Astrocyte (in vitro differentiated cells and primary cell): ENCODE measurements around the gene DDX59. TPM values are rescaled to one million over a fixed set of nuclear protein-coding genes. Genes with fewer than 3 reads are reported as not detected.
A peak's percentile ranks its signal among the peaks of the same experiment; 100 is the strongest.

ENCODE experiments used
- DNase-seq: peaks from one replicate; pipeline ENCODE4 v3.0.0-alpha.2; 2010; ENCODE audit warnings: low read depth
- FAIRE-seq: peaks from 2 replicates; lab custom pipeline; 2011; peaks lifted over from hg19 to GRCh38; lab: Jason Lieb, UNC
- H2AFZ ChIP-seq: 2 replicates; pipeline ENCODE4 v1.6.0; 2012; ENCODE audit warnings: low read depth, low read length, inconsistent platforms
- H3K27ac ChIP-seq: 2 replicates; pipeline ENCODE4 v1.5.1; 2011; ENCODE audit warnings: low read depth, low read length, inconsistent platforms
- H3K27me3 ChIP-seq: 2 replicates; pipeline ENCODE4 v1.6.0; 2011; ENCODE audit warnings: low read length, inconsistent platforms; ENCODE audit not compliant: insufficient read depth
- H3K36me3 ChIP-seq: 2 replicates; pipeline ENCODE4 v1.5.1; 2011; ENCODE audit warnings: low read length, inconsistent platforms; ENCODE audit not compliant: insufficient read depth
- H3K4me1 ChIP-seq: 2 replicates; pipeline ENCODE4 v1.5.1; 2011; ENCODE audit warnings: low read length, inconsistent platforms; ENCODE audit not compliant: insufficient read depth
- H3K4me2 ChIP-seq: 2 replicates; pipeline ENCODE4 v1.6.0; 2012; ENCODE audit warnings: low read length, inconsistent platforms
- H3K4me3 ChIP-seq: 2 replicates; pipeline ENCODE4 v1.5.1; 2011; ENCODE audit warnings: low read depth, mild to moderate bottlenecking, low read length, inconsistent platforms; ENCODE audit not compliant: insufficient read depth
- H3K79me2 ChIP-seq: 2 replicates; pipeline ENCODE4 v1.6.0; 2012; ENCODE audit warnings: mild to moderate bottlenecking, low read length, inconsistent platforms; ENCODE audit not compliant: insufficient read depth
- H3K9ac ChIP-seq: 2 replicates; pipeline ENCODE4 v1.6.0; 2012; ENCODE audit warnings: mild to moderate bottlenecking, low read length, inconsistent platforms
- H3K9me3 ChIP-seq: 2 replicates; pipeline ENCODE4 v1.5.1; 2012; ENCODE audit warnings: low read depth, mild to moderate bottlenecking, low read length, inconsistent platforms; ENCODE audit not compliant: insufficient read depth
- H4K20me1 ChIP-seq: 2 replicates; pipeline ENCODE4 v1.6.0; 2012; ENCODE audit warnings: low read length, inconsistent platforms; ENCODE audit not compliant: insufficient read depth
- H3K27ac Mint-ChIP-seq: one replicate; pipeline ENCODE4 v1.8.0; 2021; ENCODE audit warnings: mild to moderate bottlenecking, mixed read lengths; ENCODE audit not compliant: unreplicated experiment
- H3K27me3 Mint-ChIP-seq: one replicate; pipeline ENCODE4 v1.8.0; 2021; ENCODE audit warnings: low read depth, mixed read lengths; ENCODE audit not compliant: unreplicated experiment
- H3K36me3 Mint-ChIP-seq: one replicate; pipeline ENCODE4 v1.8.0; 2021; ENCODE audit warnings: low read depth, mixed read lengths; ENCODE audit not compliant: unreplicated experiment
- H3K4me1 Mint-ChIP-seq: one replicate; pipeline ENCODE4 v1.8.0; 2021; ENCODE audit warnings: low read depth, mixed read lengths; ENCODE audit not compliant: unreplicated experiment
- H3K4me3 Mint-ChIP-seq: one replicate; pipeline ENCODE4 v1.8.0; 2021; ENCODE audit warnings: mild to moderate bottlenecking, moderate library complexity, mixed read lengths; ENCODE audit not compliant: unreplicated experiment
- H3K9me3 Mint-ChIP-seq: one replicate; pipeline ENCODE4 v1.8.0; 2021; ENCODE audit warnings: mild to moderate bottlenecking, mixed read lengths; ENCODE audit not compliant: unreplicated experiment
- CTCF ChIP-seq: IDR thresholded peaks from 2 replicates; pipeline ENCODE4 v1.5.1; 2011; ENCODE audit warnings: low read depth, mild to moderate bottlenecking, inconsistent platforms, low read length, moderate library complexity; ENCODE audit not compliant: insufficient read depth
- EZH2 ChIP-seq: IDR thresholded peaks from 2 replicates; pipeline ENCODE4 v1.6.1; 2012; ENCODE audit warnings: mild to moderate bottlenecking, low read length, inconsistent platforms; ENCODE audit not compliant: insufficient read depth
- total RNA-seq: library from RNA; stranded (reverse); gene quantifications from 2 replicates; pipeline ENCODE4 v1.2.1, GENCODE V29; 2021

Gene DDX59
- total RNA-seq, 1 donor from 2014 or later = 12.6 TPM

DNA sequence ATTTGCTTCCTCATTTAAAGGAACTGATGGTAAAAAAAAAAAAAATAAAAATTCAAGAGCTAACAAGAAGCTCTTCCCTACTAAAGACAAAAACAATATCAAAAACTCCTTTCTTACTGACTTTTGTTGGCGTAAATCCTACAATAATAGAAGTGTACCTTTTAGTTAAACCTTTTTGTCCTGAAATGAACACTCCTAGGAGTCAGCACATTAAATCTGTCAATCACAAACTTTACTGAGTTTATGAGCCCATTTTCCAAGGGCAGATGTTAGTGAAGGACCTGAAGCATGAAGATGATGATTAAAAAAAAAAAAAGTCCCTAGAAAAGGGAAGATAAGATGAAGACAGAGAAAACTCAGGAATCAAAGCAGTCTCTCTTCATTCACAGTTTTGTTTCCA is 22.6 kb upstream of the DDX59 start:
- no peaks in the 10 kb centered on the region for H3K9me3 Mint-ChIP-seq
- no peaks in the 10 kb centered on the region for H3K27me3 Mint-ChIP-seq
- Histone ChIP-seq H2AFZ (no peak overlapping the region), H3K4me1 (no peaks in the 10 kb centered on the region), H3K27ac (no peak overlapping the region), H3K4me3 (no peak overlapping the region), H4K20me1 (no peaks in the 10 kb centered on the region), H3K79me2 (no peaks in the 10 kb centered on the region), H3K27me3 (no peaks in the 10 kb centered on the region), H3K4me2 (no peak overlapping the region), H3K9me3 (no peaks in the 10 kb centered on the region), H3K9ac (no peak overlapping the region), H3K36me3 (no peaks in the 10 kb centered on the region)
- DNase-seq = no peak
- TF ChIP-seq CTCF = no peak
- no peak for TF ChIP-seq EZH2
- H3K4me1 Mint-ChIP-seq = no peaks in the 10 kb centered on the region
- FAIRE-seq = peak; percentile 47
- H3K36me3 Mint-ChIP-seq = no peaks in the 10 kb centered on the region
- H3K4me3 Mint-ChIP-seq = no peak overlapping the region
- H3K27ac Mint-ChIP-seq = no peak overlapping the region

GRCh38 chr1:200686620-200687019 is 16.9 kb upstream of the DDX59 start:
- no peak overlapping the region for H3K27ac Mint-ChIP-seq
- H3K27me3 Mint-ChIP-seq = no peaks in the 10 kb centered on the region

GRCh38 chr1:200684015-200684414 is 14.3 kb upstream of the DDX59 start:
- Histone ChIP-seq H3K79me2 (no peaks in the 10 kb centered on the region), H3K4me2 (no peak overlapping the region), H3K9me3 (no peaks in the 10 kb centered on the region), H2AFZ (no peak overlapping the region), H3K27me3 (no peaks in the 10 kb centered on the region), H3K9ac (no peak overlapping the region), H3K4me3 (no peak overlapping the region), H4K20me1 (no peaks in the 10 kb centered on the region), H3K36me3 (no peaks in the 10 kb centered on the region), H3K4me1 (no peaks in the 10 kb centered on the region), H3K27ac (no peak overlapping the region)
- no peak overlapping the region for H3K4me3 Mint-ChIP-seq
- H3K36me3 Mint-ChIP-seq = no peaks in the 10 kb centered on the region
- no peaks in the 10 kb centered on the region for H3K4me1 Mint-ChIP-seq
- FAIRE-seq (no peak), DNase-seq (no peak)
- no peaks in the 10 kb centered on the region for H3K27me3 Mint-ChIP-seq
- H3K27ac Mint-ChIP-seq = no peak overlapping the region
- no peaks in the 10 kb centered on the region for H3K9me3 Mint-ChIP-seq
- TF ChIP-seq CTCF (no peak), EZH2 (no peak)

More at GRCh38 chr1:200686620-200687019, 16.9 kb upstream of the DDX59 start:
- no peaks in the 10 kb centered on the region for H3K9me3 ChIP-seq
- H2AFZ ChIP-seq = no peak overlapping the region
- no peaks in the 10 kb centered on the region for H3K4me1 Mint-ChIP-seq
- FAIRE-seq = no peak
- H4K20me1 ChIP-seq = no peaks in the 10 kb centered on the region
- no peak overlapping the region for H3K4me2 ChIP-seq
- no peak overlapping the region for H3K9ac ChIP-seq
- no peaks in the 10 kb centered on the region for H3K36me3 Mint-ChIP-seq
- no peaks in the 10 kb centered on the region for H3K79me2 ChIP-seq
- TF ChIP-seq EZH2 = no peak
- no peaks in the 10 kb centered on the region for H3K27me3 ChIP-seq
- H3K4me3 Mint-ChIP-seq = no peak overlapping the region
- DNase-seq = no peak
- H3K9me3 Mint-ChIP-seq = no peaks in the 10 kb centered on the region
- no peaks in the 10 kb centered on the region for H3K36me3 ChIP-seq
- H3K4me1 ChIP-seq = no peaks in the 10 kb centered on the region
- no peak overlapping the region for H3K4me3 ChIP-seq
- no peak overlapping the region for H3K27ac ChIP-seq
